Ramos (cell line): ENCODE measurements around the gene SH3BGRL3.
"Not testable (repeated sequence)": the region's sequence is repeated elsewhere in the genome, so short reads cannot be mapped to it uniquely, and the experiment has no call there.

Source experiments
- in situ Hi-C: fragments of 300-500 bp; cut with MboI; formaldehyde crosslinking; loops from one replicate; pipeline ENCODE4 v1.14.3; 2022; ENCODE audit warnings: low sequenced_read_pairs; ENCODE audit not compliant: unreplicated experiment

The SH3BGRL3 gene

GRCh38 chr1:26279456-26280332, at the start of gene SH3BGRL3:
Gene SH3BGRL3, plus strand, starts transcription at chr1:26280086. Its CDS starts 70 bp downstream, at chr1:26280156.
- in situ Hi-C loops, result loop anchor here (5.0 kb wide), 1 partner anchor 83 kb away; no protein-coding TSS in a partner anchor

- in situ Hi-C loops, result not testable (repeated sequence)
These were observed 49.2 kb upstream of the SH3BGRL3 start for GRCh38 chr1:26230682-26231081.

GRCh38 chr1:26233903-26234643, 45.8 kb upstream of the SH3BGRL3 start, which contains the start of gene CEP85:
Gene CEP85, plus strand, starts transcription at chr1:26234200. Its CDS starts 5,584 bp downstream, at chr1:26239784.
- in situ Hi-C loops, result no loop called here

- in situ Hi-C loops, result no loop called here
These were observed 45.1 kb upstream of the SH3BGRL3 start for GRCh38 chr1:26234644-26235370.

GRCh38 chr1:26237230-26237966, 42.5 kb upstream of the SH3BGRL3 start:
- in situ Hi-C loops, result no loop called here

- in situ Hi-C loops, result no loop called here
These were observed 40.0 kb upstream of the SH3BGRL3 start for GRCh38 chr1:26239936-26240335.

- in situ Hi-C loops, result no loop called here
These were observed 27.2 kb upstream of the SH3BGRL3 start for GRCh38 chr1:26252718-26253117.

- in situ Hi-C loops, result no loop called here
These were observed 25.5 kb upstream of the SH3BGRL3 start for GRCh38 chr1:26254404-26254803.

- in situ Hi-C loops, result no loop called here
These were observed 22.7 kb upstream of the SH3BGRL3 start for GRCh38 chr1:26257222-26257621.

- in situ Hi-C loops, result no loop called here
These were observed 20.9 kb upstream of the SH3BGRL3 start for GRCh38 chr1:26259005-26259404.

GRCh38 chr1:26259578-26259977, 20.3 kb upstream of the SH3BGRL3 start:
- in situ Hi-C loops, result no loop called here

- in situ Hi-C loops, result no loop called here
These were observed 16.7 kb upstream of the SH3BGRL3 start for GRCh38 chr1:26263212-26263611.

- in situ Hi-C loops, result no loop called here
These were observed 14.5 kb upstream of the SH3BGRL3 start for GRCh38 chr1:26265405-26265804.

GRCh38 chr1:26268290-26269197, 11.3 kb upstream of the SH3BGRL3 start:
- in situ Hi-C loops, result no loop called here

- in situ Hi-C loops, result no loop called here
These were observed 10.7 kb upstream of the SH3BGRL3 start for GRCh38 chr1:26269198-26269550.

GRCh38 chr1:26274801-26275425, 5.0 kb upstream of the SH3BGRL3 start:
- in situ Hi-C loops, result no loop called here

- in situ Hi-C loops, result no loop called here
These were observed 4.1 kb upstream of the SH3BGRL3 start for GRCh38 chr1:26275580-26276431.

- in situ Hi-C loops, result no loop called here
These were observed 3.5 kb upstream of the SH3BGRL3 start for GRCh38 chr1:26276432-26276838.
